HG02981 (cell line): ENCODE measurements around the gene SKP1.
"Not testable (repeated sequence)": the region's sequence is repeated elsewhere in the genome, so short reads cannot be mapped to it uniquely, and the experiment has no call there.

Experiments
- ATAC-seq: cut with Tn5 transposase; IDR thresholded peaks from one replicate; pipeline ENCODE4 v1.9.1; 2021; ENCODE audit warnings: mild to moderate bottlenecking, moderate library complexity; ENCODE audit not compliant: unreplicated experiment

SKP1 gene

DNA sequence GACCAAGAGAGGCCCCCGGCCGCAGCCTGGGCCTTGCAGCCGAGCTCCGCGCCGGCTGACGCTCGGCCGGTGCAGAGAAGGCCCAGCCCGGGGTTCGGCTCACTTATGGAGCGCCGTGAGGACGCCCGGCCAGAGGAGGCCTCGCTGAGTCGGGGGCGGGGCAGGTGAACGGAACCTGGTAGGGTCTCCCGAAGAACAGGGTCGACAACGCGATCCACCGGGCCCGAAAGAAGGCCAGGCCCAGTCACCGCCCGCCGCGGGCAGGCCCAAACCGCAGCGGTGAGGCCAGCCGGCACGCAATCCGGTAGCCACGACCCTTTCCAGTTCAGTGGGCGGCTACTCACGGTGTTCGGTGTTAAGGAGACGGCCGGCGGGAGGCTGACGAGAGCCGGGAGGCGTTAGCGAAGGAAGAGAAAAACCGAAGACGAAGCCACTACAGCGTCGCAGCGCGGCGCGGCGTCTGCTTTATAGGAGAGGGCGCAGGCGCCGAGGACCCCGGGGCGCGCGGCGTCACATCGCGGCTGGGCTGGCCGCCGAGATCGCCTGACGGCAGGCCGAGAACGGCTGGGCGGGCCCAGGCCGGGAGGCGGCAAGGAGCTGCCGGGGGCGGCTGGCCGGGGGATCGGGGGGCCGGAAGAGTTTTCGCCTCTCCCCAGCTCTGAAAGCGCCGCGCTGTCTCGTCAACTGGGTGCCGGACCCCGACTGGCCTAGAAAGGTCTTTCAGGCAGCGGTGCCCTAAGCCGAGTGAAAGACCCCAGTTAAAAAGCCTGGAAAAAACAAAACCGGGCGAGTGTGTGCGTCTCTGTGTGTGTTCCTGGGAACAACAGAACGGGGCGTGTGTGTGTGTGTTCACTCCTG lies at the start of gene SKP1:
TSS of gene SKP1 (minus strand) at position 440 of the 858 bp plus-strand sequence. CDS start 2,928 bp downstream, outside the sequence.
- peak; percentile 73 for ATAC-seq

DNA sequence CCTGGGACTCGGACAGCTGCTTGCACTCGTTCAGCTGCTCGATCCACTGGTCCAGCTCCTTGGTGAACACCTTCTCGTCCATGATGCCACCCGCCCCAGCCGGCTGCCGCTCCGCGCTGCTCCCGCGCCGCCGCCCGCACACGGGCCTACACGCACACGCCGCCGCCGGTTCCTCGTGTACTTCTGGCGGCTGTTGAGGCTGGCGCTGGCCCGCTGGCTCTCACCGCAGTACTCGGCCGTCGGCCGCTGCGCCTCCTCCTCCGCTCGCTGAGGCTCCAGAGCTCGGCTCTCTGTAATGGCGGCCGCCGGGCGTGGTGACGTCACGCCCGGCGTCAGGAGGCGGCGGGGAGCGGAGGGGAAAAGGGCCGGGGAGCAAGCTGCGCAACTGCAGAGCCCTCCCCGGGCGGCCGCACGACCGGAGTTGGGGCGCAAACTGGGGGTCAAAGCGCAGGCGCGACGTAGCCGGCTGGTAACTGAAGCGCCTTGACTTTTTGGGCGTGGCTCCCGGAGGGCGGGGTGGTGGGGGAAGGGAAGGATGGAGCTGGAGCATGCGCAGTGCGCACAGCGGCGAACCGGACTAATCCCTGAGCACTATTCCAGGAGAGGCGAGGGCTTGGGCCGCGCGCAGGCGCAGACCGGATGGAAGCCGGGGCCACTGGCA lies 49.2 kb upstream of the SKP1 start, which contains the start of gene PPP2CA:
TSS of gene PPP2CA (minus strand) at position 294 of the 661 bp plus-strand sequence. CDS start at position 82, 212 bp downstream.
- ATAC-seq: peak; percentile 80

DNA sequence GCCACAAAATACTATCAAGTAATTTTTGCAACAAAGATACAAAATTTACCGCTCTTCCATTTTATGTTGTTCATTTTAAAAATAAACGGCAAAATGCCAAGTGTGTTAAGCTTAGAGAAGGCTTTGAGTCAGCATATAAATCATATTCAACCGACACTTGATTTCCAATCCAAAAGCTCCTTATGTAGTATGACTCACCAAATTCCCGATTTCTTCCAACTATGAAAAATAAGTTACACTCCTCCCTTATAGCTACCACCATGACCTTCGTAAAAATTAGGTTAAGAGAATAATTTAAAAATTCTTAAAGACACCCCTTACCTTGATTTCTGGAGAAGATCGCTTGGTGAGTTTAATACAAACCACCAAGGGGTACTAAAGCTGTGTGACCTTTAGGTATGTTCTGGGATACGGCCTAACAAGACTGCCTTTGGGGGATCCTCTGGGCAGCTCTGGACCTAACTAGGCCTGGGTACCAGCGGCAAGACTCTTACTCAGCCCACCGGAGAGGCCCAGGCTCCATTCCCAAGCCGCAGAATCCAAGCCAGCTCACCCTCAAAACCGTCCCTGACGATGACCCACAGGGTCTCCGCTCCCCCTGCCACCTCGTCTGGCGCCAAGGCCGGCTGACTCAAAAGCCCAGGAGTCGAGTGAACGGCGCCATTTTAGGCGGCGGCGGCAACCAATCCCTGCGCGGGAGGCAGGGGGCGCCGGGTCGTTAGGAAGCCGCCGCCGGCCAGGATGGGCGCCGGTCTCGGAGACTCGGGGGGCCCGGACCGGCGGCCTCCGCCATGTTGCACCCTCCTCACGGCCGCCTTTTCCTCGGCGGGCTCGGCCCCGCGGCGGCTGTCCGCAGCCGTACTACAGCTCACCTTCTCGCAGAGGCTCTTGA lies 48.4 kb upstream of the SKP1 start:
- peak; percentile 27 for ATAC-seq

DNA sequence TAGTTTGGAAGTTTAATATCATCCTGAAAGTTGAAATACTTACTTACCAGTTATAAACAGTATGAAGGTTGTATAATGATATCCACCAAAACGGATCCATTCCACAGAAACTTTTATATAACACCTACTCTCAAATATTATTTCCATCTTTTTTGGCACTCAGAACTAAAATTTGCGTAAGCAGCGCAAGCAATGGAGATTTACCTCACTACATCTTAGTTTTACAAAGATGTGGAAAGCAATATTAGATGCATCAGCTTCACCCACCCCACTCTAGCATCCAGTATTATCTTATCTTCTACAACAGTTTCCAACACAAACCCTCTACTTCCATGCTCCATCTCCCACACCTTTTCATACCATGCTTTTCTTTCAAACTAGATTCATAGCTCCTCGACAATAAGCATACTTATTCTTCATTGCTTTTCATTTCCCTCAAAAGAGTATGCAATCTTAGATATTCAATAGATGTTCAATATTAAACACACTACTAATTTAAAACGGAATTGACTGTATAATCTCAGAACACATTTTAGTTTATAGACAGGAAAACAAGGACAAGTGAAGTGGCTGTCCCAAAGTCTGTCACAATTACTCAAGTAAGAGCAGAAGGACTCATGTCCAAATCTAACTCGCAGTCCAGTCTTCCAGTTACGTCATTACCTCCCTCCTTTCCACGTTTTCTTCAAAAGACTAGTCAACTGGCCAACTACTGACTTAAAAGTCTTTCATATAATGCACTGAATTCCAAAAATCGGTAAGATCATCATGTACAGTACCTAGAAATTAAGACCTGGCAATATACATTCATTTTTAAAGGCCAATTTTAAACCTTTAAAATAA lies 46.9 kb upstream of the SKP1 start:
- no peak for ATAC-seq

DNA sequence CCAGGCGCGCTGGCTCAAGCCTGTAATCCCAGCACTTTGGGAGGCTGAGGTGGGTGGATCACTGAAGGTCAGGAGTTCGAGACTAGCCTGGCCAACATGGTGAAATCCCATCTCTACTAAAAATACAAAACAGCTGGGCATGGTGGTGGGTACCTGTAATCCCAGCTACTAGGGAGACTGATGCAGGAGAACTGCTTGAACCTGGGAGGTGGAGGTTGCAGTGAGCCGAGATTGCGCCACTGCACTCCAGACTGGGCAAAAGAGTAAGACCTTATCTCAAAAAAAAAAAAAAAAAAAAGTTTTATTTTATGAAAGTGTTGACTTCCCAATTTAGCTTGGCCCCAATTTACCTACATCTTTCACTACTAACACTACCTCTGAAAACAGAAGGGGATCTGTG lies 44.9 kb upstream of the SKP1 start:
- ATAC-seq: not testable (repeated sequence)

DNA sequence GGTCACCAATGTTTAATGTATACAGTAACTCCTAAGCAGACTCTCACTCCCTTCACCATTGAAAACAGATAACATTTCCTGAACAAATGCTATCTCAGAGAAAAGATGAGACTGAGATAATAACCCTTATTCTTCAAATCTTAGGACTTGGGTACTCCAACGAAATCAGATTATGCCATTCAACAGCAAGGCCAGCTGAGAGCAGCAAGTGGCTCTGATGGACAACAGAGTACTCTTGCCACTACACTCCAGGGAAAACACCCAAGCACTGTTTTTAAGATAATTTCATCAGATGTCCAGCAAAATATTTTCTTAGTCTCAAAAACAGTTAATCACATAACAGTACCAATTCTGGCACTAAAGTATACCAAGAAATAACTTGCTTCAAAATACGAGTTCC lies 39.0 kb upstream of the SKP1 start:
- ATAC-seq: no peak

DNA sequence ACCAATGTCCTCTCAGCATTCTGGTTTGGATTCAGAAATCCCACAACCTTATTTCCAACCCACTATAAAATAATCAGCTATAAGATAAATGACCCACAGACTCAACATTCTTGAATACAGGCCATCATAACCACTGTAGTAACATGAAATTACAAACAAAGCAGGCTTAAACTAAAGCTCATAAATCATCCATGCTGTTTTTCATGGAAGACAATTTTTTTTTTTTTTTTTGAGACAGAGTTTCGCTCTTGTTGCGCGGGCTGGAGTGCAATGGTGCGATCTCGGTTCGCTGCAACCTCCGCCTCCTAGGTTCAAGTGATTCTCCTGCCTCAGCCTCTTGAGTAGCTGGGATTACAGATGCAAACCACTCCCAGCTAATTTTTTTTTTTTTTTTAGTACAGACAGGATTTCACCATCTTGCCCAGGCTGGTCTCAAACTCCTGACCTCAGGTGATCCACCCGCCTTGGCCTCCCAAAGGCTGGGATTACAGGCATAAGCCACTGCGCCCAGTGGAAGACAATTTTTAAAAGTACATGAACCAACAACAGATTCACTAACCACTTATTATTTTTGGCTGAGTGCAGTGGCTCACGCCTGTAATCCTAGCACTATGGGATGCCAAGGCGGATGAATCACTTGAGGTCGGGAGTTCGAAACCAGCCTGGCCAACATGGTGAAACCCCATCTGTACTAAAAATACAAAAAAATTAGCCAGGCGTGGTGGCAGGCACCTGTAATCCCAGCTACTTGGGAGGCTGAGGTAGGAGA lies 34.7 kb upstream of the SKP1 start:
- ATAC-seq: not testable (repeated sequence)

DNA sequence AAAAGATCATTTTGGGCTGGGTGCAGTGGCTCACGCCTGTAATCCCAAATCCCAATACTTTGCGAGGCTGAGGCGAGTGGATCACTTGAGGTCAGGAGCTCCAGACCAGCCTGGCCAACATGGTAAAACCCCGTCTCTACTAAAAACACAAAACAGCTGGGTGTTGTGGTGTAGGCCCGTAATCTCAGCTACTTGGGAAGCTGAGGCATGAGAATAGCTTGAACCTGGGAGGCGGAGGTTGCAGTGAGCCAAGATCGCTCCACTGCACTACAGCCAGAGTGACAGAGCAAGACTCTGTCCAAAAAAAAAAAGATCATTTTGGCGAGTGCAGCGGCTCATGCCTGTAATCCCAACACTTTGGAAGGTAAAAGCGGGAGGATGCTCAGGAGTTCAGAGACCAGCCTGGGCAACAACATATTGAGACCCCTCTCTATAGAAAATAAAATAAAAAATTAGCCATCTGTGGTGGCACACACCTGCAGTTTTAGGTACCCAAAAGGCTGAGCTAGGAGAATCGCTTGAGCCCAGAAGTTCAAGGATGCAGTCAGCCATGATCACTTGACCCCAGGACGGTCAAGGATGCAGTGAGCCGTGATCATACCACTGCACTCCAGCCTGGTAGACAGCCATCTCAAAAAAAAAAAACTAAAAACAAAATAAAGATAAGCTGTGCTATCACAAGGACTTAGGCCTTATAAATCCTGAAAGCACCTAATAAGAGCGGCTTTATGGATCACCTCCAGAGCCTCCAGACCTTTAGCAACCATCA lies 32.9 kb upstream of the SKP1 start:
- no peak for ATAC-seq

DNA sequence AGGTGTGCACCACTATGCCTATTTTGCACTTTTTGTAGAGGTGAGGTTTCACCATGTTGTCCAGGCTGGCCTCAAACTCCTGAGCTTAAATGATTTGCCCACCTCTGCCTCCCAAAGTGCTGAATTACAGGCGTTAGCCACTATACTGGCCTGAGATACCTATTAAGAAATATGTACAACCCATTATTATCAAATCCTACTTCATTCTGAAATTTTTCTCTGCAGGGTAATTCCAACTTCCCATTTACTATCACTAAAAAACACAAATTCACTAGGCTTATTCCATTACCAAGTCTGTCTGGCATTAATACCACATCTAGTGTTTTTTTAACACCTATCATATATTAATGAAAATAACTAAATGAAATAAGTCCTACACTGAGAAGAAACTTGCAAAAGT lies 30.9 kb upstream of the SKP1 start:
- ATAC-seq: no peak

DNA sequence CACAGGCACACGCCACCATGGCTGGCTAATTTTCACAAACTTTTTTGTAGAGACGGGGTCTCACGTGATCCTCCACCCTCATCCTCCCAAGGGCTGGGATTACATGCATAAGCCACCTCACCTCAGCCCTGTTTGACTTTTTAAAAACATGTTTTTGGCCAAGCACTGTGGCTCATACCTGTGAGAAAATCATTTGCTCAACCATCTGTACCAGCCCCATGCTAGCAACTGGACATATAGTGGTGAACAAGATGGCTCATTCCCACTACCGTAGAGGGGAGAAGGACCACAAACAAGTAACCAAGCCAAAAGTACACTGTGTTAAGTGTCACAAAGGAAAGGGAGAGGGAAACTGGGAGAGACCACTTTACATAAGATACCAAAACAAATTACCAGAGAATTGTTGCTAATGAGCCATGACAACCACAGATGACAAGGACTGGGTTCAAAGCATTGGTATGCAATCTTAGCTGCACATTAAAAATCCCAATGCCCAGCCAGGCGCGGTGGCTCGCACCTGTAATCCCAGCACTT lies 29.9 kb upstream of the SKP1 start:
- ATAC-seq: no peak

DNA sequence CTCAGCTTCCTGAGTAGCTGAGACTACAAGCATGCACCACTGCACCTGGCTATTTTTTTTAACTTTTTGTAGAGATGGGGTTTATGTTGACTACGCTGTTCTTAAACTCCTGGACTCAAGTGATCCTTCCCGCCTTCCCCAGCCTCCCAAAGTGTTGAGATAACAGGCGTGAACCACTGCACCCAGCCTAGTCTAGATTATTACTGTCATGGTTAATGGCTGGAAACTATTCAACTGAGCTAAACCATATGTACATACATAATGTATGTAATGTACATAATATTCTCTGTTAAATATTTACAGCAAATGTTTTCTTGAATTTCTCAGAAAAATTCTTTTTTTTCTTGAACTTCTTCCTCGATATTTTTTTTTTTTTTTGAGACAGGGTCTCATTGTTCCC lies 27.8 kb upstream of the SKP1 start:
- ATAC-seq: no peak

DNA sequence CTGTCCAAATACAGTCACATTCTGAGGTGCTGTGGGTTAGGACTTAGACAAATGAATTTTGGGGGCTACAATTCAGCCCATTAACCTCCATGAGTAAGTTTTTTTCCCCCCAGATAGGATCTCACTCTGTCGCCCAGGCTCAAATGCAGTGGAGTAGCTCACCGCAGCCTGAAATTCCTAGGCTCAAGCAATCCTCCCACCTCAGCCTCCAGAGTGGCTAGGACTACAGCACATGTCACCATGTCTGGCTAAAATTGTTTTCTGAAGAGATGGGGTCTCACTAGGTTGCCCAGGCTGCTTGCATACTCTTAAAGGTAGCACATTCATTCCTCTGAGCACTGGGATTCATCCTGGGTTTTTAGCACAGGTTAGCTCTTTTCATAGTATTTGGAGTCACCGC lies 26.9 kb upstream of the SKP1 start:
- ATAC-seq: no peak

DNA sequence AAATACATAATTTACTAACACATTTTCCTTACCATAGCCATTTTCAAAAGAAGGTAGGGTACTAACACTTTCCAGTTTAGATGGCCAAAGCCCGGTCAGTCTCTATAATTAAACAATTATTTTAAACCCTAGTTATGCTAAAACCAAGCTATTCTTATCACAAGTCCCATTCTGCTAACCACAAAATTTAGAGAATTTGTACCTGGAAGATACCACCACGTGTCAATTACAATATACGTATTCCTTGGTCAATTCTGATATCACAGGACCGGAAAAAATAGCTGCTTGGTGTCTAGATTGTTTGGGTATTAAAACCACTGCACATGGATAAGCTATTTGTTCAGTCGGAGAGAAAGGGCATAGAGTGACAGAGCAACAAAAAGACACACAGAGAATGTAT lies 18.9 kb upstream of the SKP1 start:
- ATAC-seq: no peak

DNA sequence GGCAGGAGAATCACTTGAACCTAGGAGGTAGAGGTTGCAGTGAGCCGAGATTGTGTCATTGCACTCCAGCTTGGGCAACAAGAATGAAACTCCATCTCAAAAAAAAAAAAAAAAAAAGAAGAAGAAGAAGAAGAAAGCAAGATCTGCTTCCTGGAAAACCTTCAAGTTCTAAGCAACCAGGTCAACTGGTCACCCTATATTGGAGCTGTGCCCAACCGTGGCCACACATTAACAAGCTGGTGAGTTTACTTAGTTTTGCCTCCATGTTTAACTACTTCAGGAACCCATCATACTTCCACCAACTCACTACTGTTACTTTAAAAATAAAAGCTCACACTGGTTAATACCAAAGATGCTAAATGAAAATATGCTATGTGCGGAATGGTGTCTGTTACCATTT lies 12.3 kb upstream of the SKP1 start:
- no peak for ATAC-seq

DNA sequence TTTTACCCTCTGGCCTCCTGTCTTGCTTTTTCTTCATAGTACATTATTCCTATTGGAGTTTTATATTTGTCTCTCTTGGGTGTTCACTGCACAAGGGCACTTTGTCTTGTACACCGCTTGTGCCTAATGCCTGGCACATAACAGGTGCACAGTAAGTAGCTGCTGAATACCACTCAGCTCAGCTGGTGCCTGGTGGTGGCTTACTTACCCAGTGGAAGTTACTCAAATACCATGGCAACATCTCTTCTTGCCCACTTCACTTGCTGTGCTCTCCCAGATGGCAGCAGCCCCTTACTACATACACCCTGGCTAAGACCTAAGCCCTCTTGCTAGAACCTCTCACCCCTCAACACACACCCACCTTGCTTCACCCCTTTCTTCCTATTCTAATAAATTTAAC lies 11.3 kb upstream of the SKP1 start:
- no peak for ATAC-seq

DNA sequence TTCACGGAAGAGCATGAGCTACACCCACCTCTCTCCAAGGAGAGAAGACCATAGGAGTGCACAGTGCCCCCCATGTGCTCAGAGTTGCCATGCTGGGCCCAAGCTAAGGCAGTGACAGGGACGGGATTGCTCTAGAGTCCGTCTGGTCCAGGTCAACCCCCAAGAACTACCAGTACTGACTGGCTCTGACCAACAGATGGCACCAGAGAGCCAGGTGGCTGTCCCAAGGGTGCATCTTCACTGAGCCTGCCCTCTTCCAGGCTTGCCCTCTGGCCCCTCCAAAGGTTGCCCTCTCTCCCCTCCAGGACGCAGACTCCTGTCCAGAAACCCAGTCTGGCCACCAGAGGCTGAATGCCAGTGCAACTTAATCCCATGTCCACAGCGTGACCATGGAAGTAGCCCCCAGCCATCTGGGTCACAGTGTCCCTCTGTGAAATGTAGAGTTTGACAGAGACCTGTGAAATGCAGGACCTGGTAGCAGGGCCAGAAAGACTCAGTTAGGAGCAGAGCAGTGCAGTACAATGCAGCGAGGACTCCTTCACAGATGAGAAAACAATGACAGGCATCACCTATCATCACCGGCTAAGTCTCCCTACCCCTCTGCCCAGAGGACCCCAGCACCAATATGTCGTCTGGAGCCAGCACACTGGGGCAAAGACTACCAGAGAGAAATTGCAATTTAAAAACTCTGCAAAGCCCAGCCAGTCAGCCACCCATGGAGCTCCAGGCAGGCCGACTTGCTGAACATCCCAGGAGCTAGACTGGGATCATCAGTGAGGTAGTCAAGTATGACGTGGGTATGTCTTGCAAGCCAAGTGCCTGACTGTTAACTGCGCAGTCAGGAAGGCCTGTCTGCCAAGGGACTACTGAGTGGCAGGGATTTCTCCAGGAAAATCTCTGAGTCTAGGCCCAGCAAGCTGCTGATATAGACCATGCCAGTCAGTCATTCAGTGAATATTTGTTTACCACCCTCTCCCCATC lies 7.7 kb upstream of the SKP1 start:
- peak; percentile 81 for ATAC-seq

DNA sequence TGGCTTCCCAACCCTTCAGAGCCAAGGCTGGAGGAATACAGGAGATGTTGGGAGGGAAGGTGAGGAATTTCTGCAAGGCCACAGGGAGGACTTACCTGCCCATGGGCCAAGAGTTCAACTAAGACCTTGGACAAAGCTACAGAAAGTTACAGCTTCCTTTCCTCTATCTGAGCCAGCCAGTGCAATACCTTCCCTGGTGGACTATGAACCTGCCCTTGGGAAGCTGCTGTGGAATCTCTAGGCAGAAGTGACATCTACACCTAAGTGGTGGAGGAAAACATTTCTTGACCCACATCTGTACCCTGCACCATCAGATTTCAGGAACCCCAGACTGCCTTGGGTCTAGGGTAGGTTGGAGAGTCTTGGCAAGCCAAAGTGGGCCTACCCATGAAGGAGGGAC lies 6.7 kb upstream of the SKP1 start:
- ATAC-seq: no peak

DNA sequence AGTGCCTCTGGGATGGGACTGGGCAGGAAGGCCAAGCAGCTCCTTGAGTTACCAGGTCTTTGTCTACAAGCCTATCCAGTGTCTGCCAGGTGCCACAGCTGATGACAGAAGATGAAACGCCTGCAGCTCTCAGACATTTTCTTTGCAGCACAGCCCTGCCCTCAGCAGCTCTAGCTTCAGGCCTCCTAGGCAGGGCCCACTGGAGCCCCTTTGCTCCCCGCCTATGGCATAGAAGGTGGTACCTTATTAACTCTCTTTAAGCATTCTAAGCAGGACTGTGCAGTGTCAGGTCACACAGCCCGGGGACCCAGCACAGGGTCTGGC lies 1.3 kb upstream of the SKP1 start:
- no peak for ATAC-seq
